HEK293T (cell line): ENCODE results near the gene GARRE1.

Experiments
- ARNT ChIP-seq: fragments of 450-650 bp; IDR thresholded peaks from 2 replicates; pipeline ENCODE4 v1.6.1; 2017; ENCODE audit warnings: mild to moderate bottlenecking
- BHLHE40 ChIP-seq: fragments of 450-650 bp; IDR thresholded peaks from 2 replicates; pipeline ENCODE4 v1.6.1; 2016; ENCODE audit warnings: mild to moderate bottlenecking, moderate library complexity, borderline replicate concordance
- CTBP1 ChIP-seq: fragments of 450-650 bp; IDR thresholded peaks from 2 replicates; pipeline ENCODE4 v1.6.1; 2016; ENCODE audit warnings: borderline replicate concordance
- ELF4 ChIP-seq: fragments of 450-650 bp; IDR thresholded peaks from 2 replicates; pipeline ENCODE4 v1.6.1; 2017; ENCODE audit warnings: antibody characterized with exemption
- FOXA1 ChIP-seq: fragments of 450-650 bp; IDR thresholded peaks from 2 replicates; pipeline ENCODE4 v1.6.1; 2016; ENCODE audit warnings: mild to moderate bottlenecking
- FOXK2 ChIP-seq: fragments of 450-650 bp; IDR thresholded peaks from 2 replicates; pipeline ENCODE4 v1.6.1; 2016; ENCODE audit warnings: mild to moderate bottlenecking
- FOXM1 ChIP-seq: fragments of 450-650 bp; IDR thresholded peaks from 2 replicates; pipeline ENCODE4 v1.6.1; 2017; ENCODE audit warnings: mild to moderate bottlenecking, borderline replicate concordance
- HDGF ChIP-seq: fragments of 450-650 bp; IDR thresholded peaks from 2 replicates; pipeline ENCODE4 v1.6.1; 2017; ENCODE audit warnings: antibody characterized with exemption, borderline replicate concordance
- L3MBTL2 ChIP-seq: fragments of 450-650 bp; conservative IDR thresholded peaks from 2 replicates; pipeline ENCODE4 v1.6.1; 2016; ENCODE audit warnings: mild to moderate bottlenecking
- LEF1 ChIP-seq: fragments of 450-650 bp; IDR thresholded peaks from 2 replicates; pipeline ENCODE4 v1.6.1; 2017; ENCODE audit warnings: mild to moderate bottlenecking, borderline replicate concordance
- SP1 ChIP-seq: fragments of 450-650 bp; IDR thresholded peaks from 2 replicates; pipeline ENCODE4 v1.6.1; 2017
- SUZ12 ChIP-seq: fragments of 450-650 bp; IDR thresholded peaks from 2 replicates; pipeline ENCODE4 v1.6.1; 2016; ENCODE audit warnings: mild to moderate bottlenecking
- TARDBP ChIP-seq: fragments of 450-650 bp; IDR thresholded peaks from 2 replicates; pipeline ENCODE4 v1.6.1; 2016
- ZNF384 ChIP-seq: fragments of 450-650 bp; IDR thresholded peaks from 2 replicates; pipeline ENCODE4 v1.6.1; 2016

- TF ChIP-seq SP1 = no peak
- no peak for TF ChIP-seq SUZ12
- no peak for TF ChIP-seq TARDBP
- no peak for TF ChIP-seq BHLHE40
- no peak for TF ChIP-seq FOXK2
- TF ChIP-seq ZNF384 = no peak
- no peak for TF ChIP-seq FOXM1
- no peak for TF ChIP-seq FOXA1
- no peak for TF ChIP-seq LEF1
- no peak for TF ChIP-seq HDGF
- TF ChIP-seq ARNT = no peak
- TF ChIP-seq L3MBTL2 = no peak
- no peak for TF ChIP-seq CTBP1
- TF ChIP-seq ELF4 = no peak
Measured at GRCh38 chr19:34231439-34231838, 22.9 kb upstream of the GARRE1 start.
